NK-92 (cell line): ENCODE data around the gene MYPOP.
A peak's percentile ranks its signal among the peaks of the same experiment; 100 is the strongest.

Experiments
- DNase-seq: peaks from one replicate; lab custom pipeline; 2025; ENCODE audit not compliant: unreplicated experiment; lab: John Stamatoyannopoulos, UW

The MYPOP gene, protein sequence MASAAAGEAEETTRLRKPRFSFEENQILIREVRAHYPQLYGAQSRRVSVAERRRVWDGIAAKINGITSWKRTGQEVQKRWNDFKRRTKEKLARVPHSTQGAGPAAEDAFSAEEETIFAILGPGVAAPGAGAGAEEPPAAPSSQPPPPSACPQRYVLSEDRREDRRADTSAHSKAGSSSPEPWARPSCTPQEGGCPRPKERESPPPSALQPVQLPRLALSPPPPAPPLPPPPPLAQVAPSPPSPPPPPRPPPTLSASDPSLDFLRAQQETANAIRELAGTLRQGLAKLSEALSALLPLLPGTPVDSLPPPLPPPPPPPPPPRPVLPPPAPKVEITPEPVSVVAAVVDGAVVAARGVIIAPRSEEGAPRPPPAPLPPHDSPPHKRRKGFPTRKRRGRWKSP

GRCh38 chr19:45901912-45902650, at the start of gene MYPOP:
Gene MYPOP (minus strand): TSS chr19:45902613. CDS start chr19:45901773, 840 bp downstream.
- DNase-seq = no peak

DNA sequence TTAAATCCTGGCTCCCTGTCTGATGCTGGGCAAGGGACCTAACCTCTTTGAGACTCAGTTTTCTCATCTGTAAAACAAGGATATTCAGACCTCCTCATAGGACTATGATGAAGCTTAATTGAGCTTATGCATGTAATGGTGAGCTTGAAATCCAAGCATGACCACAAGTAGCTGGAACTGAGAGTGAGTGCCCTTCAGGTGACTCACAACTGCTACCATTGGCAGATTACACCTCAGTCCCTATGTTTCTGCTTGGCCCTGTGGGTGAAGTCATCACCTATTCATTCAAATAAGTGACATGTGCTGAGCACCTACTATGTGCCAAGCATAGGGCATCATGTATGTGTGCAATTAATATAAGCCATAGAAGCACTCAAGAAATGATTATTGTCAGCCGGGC, 45.5 kb upstream of the MYPOP start:
- no peak for DNase-seq

- DNase-seq = no peak
These were observed 38.0 kb upstream of the MYPOP start for GRCh38 chr19:45940515-45940805.

DNA sequence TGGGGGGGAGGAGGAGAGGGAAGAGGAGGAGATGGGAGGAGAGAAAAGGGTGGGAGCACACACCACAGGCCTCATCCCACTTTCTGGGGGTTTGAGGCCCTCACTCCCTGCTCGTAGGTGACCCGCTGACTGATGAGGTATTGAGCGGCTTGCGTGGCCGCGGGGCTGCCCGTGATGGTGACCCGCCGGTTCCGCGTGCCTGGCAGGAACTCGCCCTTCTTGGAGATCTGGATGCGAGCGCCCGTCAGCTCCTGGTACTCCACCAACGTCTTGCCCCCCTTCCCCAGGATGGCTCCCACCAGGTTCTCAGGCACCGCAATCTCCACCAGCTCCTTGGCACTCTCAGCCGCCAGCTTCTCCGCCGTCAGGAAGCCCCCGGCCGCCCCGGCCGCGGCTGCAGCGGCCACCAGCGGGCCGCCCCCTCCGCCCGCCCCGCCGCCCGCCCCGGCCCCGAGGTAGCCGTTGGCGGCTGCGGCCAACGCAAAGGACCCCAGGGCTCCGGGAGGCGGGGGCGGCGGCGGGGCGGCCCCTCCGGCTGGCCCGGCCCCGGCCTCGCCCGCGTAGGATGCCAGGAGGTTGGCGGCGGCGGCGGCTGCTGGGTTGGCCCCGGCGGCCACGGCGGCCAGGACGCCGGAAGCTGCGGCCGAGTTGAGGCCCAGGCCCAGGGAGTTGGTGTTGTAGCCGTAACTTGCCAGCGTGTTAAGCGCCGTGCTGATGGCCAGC, 37.5 kb upstream of the MYPOP start:
- no peak for DNase-seq

- DNase-seq = no peak
These were observed 36.4 kb upstream of the MYPOP start for GRCh38 chr19:45938733-45939319.

- no peak for DNase-seq
These were observed 32.9 kb upstream of the MYPOP start for GRCh38 chr19:45935267-45935666.

- no peak for DNase-seq
These were observed 32.3 kb upstream of the MYPOP start for GRCh38 chr19:45934551-45935230.

DNA sequence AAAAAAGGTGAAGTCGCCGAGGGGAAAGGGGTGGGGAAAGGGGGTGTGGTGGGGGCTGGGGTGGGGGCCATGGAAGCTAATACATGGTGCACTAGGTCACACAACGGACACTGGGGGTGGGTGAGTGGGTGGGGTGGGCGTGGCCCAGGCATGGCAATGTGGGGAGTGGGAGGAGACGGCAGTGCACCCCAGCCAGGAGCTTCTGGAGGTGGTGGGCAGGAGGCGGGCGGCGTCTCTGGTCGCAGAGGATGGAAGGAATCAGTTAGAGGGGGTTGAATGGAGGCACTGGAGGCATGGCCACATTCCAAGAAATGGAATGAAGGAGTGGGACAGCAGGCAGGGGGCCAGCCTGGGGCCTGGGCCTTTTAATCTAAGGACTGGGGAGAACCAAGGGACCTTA, 31.3 kb upstream of the MYPOP start:
- DNase-seq = no peak

- no peak for DNase-seq
These were observed 28.6 kb upstream of the MYPOP start for GRCh38 chr19:45931055-45931454.

DNA sequence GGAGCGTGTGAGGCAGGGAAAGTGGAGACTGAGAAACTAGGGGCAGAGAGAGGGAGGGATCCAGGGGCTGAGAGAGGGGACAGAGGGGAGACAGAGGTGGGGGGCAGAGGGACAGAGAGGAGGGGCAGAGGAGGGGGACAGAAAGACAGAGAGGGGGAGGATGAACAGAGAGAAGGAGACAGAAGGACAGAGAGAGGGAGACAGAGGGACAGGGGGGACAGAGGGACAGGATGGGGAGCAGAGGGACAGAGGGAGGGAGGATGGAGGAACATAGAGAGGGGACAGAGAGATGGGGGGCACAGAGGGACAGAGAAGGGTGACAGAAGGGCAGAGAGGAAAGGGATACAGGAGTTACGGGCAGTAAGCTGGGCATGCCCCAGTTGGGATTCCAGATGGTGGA, 26.8 kb upstream of the MYPOP start:
- DNase-seq = no peak

DNA sequence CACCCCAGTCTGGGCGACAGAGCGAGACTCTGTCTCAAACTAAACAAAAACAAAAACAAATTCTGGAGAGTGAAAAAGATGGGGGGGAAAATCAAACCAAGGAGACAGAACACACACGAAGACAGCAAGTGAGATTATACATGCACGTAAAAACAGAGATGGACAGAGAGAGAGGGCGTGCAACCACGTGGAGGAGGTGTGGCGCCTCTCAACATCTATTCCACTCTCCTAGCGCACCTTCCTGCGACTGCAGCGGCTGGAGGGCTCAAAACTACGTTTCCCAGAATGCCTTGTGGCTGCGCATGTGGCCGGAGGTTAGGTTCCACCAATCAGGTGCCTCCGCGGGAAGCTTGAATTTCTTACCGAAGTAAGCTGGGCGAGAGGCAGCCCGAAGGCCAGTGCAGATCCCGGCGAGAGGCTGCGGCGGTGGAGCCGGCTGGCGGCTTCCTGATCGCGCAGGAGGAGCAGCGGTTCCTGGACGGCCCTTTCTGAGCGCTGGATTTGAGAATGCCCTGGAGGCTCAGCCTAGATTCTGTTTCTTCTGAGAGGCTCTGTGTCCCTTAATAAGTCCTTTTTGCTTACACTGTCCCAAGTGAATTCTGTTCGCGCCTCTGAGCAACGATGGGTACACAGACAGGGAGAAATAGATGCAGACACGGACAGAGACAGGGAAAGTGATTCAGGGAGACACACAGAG, 25.3 kb upstream of the MYPOP start:
- peak; percentile 17 for DNase-seq

GRCh38 chr19:45924891-45925447, 22.6 kb upstream of the MYPOP start:
- DNase-seq = no peak

DNA sequence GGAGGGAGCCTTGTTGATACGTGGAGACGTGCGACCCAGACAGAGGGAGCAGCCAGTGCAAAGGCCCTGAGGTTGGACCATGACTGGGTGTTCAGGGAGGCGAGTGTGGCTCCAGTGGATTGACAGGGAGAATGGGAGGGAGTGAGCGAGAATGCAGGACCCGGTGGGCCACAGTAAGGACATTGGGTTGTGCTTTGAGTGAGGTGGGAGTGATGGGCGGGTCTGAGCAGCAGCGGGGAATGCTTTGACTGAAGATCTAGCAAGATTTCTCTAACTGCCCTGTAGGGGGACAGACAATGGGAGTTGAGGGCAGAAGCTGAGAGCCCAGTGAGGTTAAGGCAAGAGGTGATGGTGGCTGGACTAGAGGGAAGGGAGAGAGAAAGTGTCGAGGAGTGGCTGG, 19.9 kb upstream of the MYPOP start:
- DNase-seq = no peak

DNA sequence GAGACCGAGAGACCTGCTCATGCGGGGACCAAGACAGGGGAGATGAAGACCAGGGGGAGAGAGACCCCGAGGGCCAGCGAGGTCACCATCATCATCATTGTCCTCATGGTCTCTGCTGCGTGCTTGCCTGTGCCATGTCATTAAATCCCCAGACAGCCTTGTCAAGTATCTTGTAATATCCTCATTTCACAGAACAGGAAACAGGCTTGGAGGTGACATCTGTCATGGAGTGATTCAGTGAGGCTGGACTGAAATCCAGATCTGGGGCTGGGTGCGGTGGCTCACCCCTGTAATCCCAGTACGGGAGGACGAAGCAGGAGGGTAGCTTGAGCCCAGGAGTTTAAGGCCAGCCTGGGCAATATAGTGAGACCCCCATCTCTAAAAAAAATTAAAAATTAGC, 18.0 kb upstream of the MYPOP start:
- no peak for DNase-seq

GRCh38 chr19:45919678-45920077, 17.3 kb upstream of the MYPOP start:
- no peak for DNase-seq

- no peak for DNase-seq
These were observed 16.3 kb upstream of the MYPOP start for GRCh38 chr19:45918721-45919120.

DNA sequence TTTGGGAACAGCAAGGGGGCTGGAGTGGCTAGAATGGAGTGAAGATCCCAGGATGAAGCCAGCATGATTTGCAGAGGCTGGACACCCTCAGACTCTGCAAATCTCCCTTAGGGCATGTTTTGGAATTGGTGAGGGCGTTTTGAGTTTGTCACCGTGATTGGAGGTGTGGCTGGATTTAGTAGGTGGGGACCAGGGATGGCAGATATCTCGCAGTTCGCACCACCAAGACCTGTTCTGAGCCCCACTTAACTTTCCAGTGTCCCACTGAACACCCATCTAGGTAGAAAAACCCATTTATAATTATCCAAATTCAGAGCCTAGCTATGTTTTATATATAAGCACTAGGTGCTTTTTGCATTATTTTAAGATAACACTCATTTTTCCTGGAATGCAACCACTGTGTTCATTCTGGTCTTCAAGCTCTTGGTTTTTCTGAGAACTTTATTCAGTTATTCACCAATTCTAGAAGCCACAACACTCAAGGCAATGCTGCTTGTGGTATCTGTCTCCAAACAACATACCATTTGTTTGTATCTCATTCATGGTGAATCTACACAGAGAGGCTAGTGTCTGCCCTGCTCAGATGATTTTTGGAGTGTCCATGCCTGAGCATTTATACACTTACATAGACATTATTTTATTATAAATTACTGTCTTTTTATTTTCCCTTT, 15.1 kb upstream of the MYPOP start:
- no peak for DNase-seq

- no peak for DNase-seq
These were observed 11.7 kb upstream of the MYPOP start, which contains the start of gene NANOS2 for GRCh38 chr19:45913874-45914830. Gene NANOS2 (minus strand): TSS chr19:45914778. CDS start chr19:45914693, 85 bp downstream.
